Measurements from ENCODE around the gene TESPA1. TPM values are rescaled to one million over a fixed set of nuclear protein-coding genes. Genes with fewer than 3 reads are reported as not detected.

Gene TESPA1
- total RNA-seq, 4 donors from 2014 or later = 0.42 to 2.8 (median 0.98) TPM; not detected in 1

DNA sequence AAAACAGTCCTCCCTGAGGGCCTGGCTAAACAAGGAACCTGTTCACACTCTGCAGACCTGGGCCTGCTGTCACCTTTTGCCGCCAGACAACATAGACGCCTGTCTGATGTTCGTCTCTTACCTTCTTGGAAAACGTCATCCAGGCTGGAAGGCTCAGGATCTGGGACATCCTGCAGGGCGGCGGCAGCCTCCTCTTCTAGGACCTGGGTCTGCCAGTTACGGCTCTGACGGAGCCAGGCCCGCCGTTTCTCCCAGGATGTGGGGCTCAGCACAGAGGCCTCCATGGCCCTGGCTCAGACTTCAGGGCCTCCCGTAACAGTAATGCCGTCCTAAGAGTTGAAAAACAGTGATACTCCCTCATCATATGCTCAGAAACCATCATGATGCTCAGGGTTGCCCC, 10.3 kb downstream of the TESPA1 start:
- Histone ChIP-seq H3K27me3 (no peaks in the 10 kb centered on the region), H3K4me3 (no peak overlapping the region), H3K9me3 (no peaks in the 10 kb centered on the region), H3K4me1 (peaks cover 0 to 33% (median 0%) of the 10 kb centered on the region in 4 donors), H3K36me3 (no peaks in the 10 kb centered on the region), H3K27ac (no peak overlapping the region)
- WGBS, 2 donors = 83 to 88% methylated on average over 11 to 12 of the region's 12 CpGs
- TF ChIP-seq, protein P1, sequence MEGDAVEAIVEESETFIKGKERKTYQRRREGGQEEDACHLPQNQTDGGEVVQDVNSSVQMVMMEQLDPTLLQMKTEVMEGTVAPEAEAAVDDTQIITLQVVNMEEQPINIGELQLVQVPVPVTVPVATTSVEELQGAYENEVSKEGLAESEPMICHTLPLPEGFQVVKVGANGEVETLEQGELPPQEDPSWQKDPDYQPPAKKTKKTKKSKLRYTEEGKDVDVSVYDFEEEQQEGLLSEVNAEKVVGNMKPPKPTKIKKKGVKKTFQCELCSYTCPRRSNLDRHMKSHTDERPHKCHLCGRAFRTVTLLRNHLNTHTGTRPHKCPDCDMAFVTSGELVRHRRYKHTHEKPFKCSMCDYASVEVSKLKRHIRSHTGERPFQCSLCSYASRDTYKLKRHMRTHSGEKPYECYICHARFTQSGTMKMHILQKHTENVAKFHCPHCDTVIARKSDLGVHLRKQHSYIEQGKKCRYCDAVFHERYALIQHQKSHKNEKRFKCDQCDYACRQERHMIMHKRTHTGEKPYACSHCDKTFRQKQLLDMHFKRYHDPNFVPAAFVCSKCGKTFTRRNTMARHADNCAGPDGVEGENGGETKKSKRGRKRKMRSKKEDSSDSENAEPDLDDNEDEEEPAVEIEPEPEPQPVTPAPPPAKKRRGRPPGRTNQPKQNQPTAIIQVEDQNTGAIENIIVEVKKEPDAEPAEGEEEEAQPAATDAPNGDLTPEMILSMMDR (IDR thresholded peaks at IDR 0.05) = no peak
- TF ChIP-seq EP300 (IDR thresholded peaks at IDR 0.05) (no peak), POLR2A (IDR thresholded peaks at IDR 0.05) (no peak)
- DNase-seq (ENCODE audit: low spot score in 2 of 2) = no peak

DNA sequence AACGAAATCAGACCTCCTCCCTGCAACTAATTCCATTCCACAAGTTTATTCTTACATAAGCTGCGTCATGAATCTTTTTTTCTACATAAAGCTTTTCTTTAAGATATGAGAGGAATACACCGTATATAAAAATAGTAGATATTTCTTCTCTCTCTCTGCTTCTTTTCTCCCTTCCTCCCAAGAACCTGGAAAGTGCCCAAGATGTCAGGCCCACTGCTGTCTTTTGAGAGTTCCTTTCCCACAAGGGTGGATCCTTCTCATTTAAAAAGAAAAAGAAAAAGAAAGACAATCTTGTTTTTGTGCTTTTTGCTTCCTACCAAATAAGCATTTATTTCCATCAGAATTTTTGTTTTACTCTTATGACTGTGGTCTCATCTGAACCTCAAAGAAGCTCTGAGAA, 11.0 kb downstream of the TESPA1 start:
- TF ChIP-seq, protein P1 (IDR thresholded peaks at IDR 0.05) = no peak
- no peak for TF ChIP-seq POLR2A (IDR thresholded peaks at IDR 0.05)
- TF ChIP-seq EP300 (IDR thresholded peaks at IDR 0.05) = no peak
- Histone ChIP-seq H3K4me1 (peaks cover 0 to 33% (median 0%) of the 10 kb centered on the region in 4 donors), H3K27me3 (no peaks in the 10 kb centered on the region), H3K27ac (no peak overlapping the region), H3K9me3 (no peaks in the 10 kb centered on the region), H3K36me3 (no peaks in the 10 kb centered on the region), H3K4me3 (no peak overlapping the region)
- no peak for DNase-seq (ENCODE audit: low spot score in 2 of 2)
- WGBS, 2 donors = 56 to 59% methylated on average over 3 of the region's 3 CpGs

DNA sequence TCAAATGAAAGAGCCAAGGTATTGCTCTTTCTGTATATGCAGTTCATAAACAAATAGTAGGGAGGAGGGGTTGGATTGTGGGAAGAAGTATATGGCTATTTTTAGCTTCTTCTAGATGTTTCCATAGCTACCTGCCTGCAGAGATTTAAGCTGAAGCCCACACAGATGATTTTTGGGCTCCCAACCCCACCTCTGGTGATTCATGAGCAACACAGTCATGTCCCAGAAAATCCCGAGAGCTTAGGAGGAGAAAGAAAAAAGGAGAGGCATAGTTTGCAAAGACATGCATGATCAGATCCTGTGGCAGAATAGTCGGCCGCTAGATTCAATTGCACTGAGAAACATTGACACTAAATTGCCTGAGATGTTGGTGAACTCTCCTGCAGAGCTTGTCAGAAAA, 13.8 kb downstream of the TESPA1 start:
- 84 to 86% methylated on average over 3 of the region's 3 CpGs for WGBS, 2 donors
- H3K27me3 ChIP-seq = no peaks in the 10 kb centered on the region

DNA sequence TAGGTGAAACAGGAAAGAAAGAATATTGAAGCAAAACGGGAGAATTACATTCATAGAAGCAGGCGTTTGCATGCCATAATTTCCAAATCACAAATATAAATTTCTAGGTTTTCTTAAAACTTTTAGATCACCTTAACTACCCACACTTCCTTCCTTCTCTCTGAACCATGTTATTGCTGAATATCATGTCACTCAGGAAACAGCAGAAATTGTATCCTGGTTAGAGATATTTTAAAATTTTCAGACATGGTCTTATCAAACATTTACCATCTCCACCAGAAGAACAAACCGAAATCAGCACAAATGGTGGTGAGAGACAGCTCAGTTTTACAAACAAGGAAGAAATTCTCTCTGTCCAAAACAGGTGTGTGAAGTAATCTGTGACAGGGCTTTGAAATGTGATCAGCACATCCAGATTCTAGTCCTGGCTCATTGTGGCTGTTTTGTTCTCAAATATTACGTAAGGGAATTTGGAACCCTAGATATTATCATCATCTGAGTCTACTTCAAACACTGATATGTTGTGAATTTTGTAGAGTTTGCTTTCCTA, 16.3 kb downstream of the TESPA1 start:
- Histone ChIP-seq H3K27me3 (no peaks in the 10 kb centered on the region), H3K4me1 (peaks cover 0 to 3% (median 0%) of the 10 kb centered on the region in 4 donors), H3K9me3 (no peaks in the 10 kb centered on the region), H3K36me3 (no peaks in the 10 kb centered on the region), H3K27ac (no peak overlapping the region), H3K4me3 (no peak overlapping the region)
- TF ChIP-seq, protein P1 (IDR thresholded peaks at IDR 0.05) = no peak
- TF ChIP-seq EP300 (IDR thresholded peaks at IDR 0.05) = no peak
- TF ChIP-seq POLR2A (IDR thresholded peaks at IDR 0.05) = no peak
- 71 to 74% methylated on average over 4 of the region's 4 CpGs for WGBS, 2 donors
- no peak for DNase-seq (ENCODE audit: low spot score in 2 of 2)

More for the DNA sequence above, 13.8 kb downstream of the TESPA1 start:
- Histone ChIP-seq H3K9me3 (no peaks in the 10 kb centered on the region), H3K36me3 (no peaks in the 10 kb centered on the region), H3K4me1 (peaks cover 0 to 18% (median 0%) of the 10 kb centered on the region in 4 donors), H3K27ac (no peak overlapping the region), H3K4me3 (no peak overlapping the region)
- TF ChIP-seq, protein P1 (IDR thresholded peaks at IDR 0.05) = no peak
- TF ChIP-seq POLR2A (IDR thresholded peaks at IDR 0.05) = no peak
- TF ChIP-seq EP300 (IDR thresholded peaks at IDR 0.05) = no peak
- DNase-seq (ENCODE audit: low spot score in 2 of 2) = no peak

DNA sequence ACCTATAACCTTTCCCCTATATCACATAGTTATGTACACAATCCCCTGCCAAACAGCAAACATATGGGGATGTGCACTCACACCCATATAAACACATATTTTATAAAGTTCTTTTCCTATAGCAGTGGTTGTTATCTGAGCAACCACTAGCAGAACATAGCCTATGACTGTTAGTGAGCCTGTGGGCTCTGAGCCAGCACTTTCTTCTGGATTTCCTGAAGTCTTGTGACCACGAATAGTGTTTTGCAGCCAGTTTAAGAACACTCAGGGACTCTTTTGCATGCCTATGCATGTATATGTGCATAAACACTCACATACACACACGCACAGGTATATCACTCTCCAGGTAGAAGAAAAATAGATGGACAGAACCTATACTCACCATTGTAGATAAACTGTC, 17.1 kb downstream of the TESPA1 start:
- 35 to 40% methylated on average over 2 of the region's 2 CpGs for WGBS, 2 donors
- no peaks in the 10 kb centered on the region for H3K27me3 ChIP-seq
- H3K4me1 ChIP-seq = no peaks in the 10 kb centered on the region
- no peaks in the 10 kb centered on the region for H3K36me3 ChIP-seq
- no peak overlapping the region for H3K27ac ChIP-seq
- H3K4me3 ChIP-seq = no peak overlapping the region
- no peak for TF ChIP-seq POLR2A (IDR thresholded peaks at IDR 0.05)
- TF ChIP-seq, protein P1 (IDR thresholded peaks at IDR 0.05) = no peak
- TF ChIP-seq EP300 (IDR thresholded peaks at IDR 0.05) = no peak
- DNase-seq (ENCODE audit: low spot score in 2 of 2) = peak in 1 of 2 donors; percentile 20
- H3K9me3 ChIP-seq = no peaks in the 10 kb centered on the region

Data from tibial nerve (tissue), 4 donors.